DOHH2 (cell line): ENCODE data around the gene P2RY4.
"Not testable (repeated sequence)": the region's sequence is repeated elsewhere in the genome, so short reads cannot be mapped to it uniquely, and the experiment has no call there.

Experiments used
- H3F3A ChIP-seq: fragments of 200-600 bp; sonication (generic), shearing (Covaris generic); 2 replicates; pipeline ENCODE4 v1.6.0; 2016; ENCODE audit warnings: antibody characterized with exemption, mild to moderate bottlenecking; ENCODE audit not compliant: control insufficient read depth, insufficient read depth
- H3K27ac ChIP-seq: fragments of 200-600 bp; sonication (generic); 2 replicates; pipeline ENCODE4 v1.5.1; 2014; ENCODE audit warnings: low read depth, mild to moderate bottlenecking, low read length, moderate library complexity
- H3K27me3 ChIP-seq: fragments of 200-600 bp; sonication (generic); 2 replicates; pipeline ENCODE4 v1.6.1; 2014; ENCODE audit warnings: mild to moderate bottlenecking, low read length, mixed read lengths; ENCODE audit not compliant: control insufficient read depth
- H3K36me3 ChIP-seq: fragments of 200-600 bp; sonication (generic); 2 replicates; pipeline ENCODE4 v1.6.1; 2014; ENCODE audit warnings: mild to moderate bottlenecking, low read length, moderate library complexity, mixed read lengths; ENCODE audit not compliant: control insufficient read depth
- H3K4me1 ChIP-seq: fragments of 200-600 bp; sonication (generic); 2 replicates; pipeline ENCODE4 v1.6.1; 2014; ENCODE audit warnings: mild to moderate bottlenecking, low read length, mixed read lengths; ENCODE audit not compliant: control insufficient read depth
- H3K4me2 ChIP-seq: fragments of 200-600 bp; sonication (generic); 2 replicates; pipeline ENCODE4 v1.6.0; 2014; ENCODE audit warnings: mild to moderate bottlenecking, low read length, moderate library complexity
- H3K4me3 ChIP-seq: fragments of 200-600 bp; sonication (generic); 2 replicates; pipeline ENCODE4 v1.5.1; 2014; ENCODE audit warnings: mild to moderate bottlenecking, low read length, mixed read lengths
- H3K79me2 ChIP-seq: fragments of 200-600 bp; sonication (generic); 2 replicates; pipeline ENCODE4 v1.6.1; 2014; ENCODE audit warnings: mild to moderate bottlenecking, low read length, mixed read lengths; ENCODE audit not compliant: control insufficient read depth
- H3K9me2 ChIP-seq: fragments of 200-600 bp; sonication (generic); replicated peaks from 2 replicates; pipeline ENCODE4 v1.6.1; 2014; ENCODE audit warnings: mild to moderate bottlenecking, low read length, mixed read lengths; ENCODE audit not compliant: control insufficient read depth
- H3K9me3 ChIP-seq: fragments of 200-600 bp; sonication (generic); 2 replicates; pipeline ENCODE4 v1.6.1; 2014; ENCODE audit warnings: antibody characterized with exemption, low read length, mixed read lengths; ENCODE audit not compliant: control insufficient read depth, insufficient read depth
- H4K20me1 ChIP-seq: fragments of 200-600 bp; sonication (generic); 2 replicates; pipeline ENCODE4 v1.6.0; 2014; ENCODE audit warnings: low read depth, mild to moderate bottlenecking, antibody characterized with exemption, low read length, moderate library complexity; ENCODE audit not compliant: control insufficient read depth, insufficient read depth
- CTCF ChIP-seq: fragments of 200-600 bp; sonication (generic); IDR thresholded peaks from one replicate; pipeline ENCODE4 v1.5.1; 2014; ENCODE audit warnings: antibody characterized with exemption, mild to moderate bottlenecking, low read depth, low read length; ENCODE audit not compliant: poor library complexity, severe bottlenecking
- EZH2phosphoT487 ChIP-seq: fragments of 200-600 bp; sonication (generic); IDR thresholded peaks from 2 replicates; pipeline ENCODE4 v1.6.1; 2017; ENCODE audit warnings: borderline replicate concordance, mild to moderate bottlenecking, antibody characterized with exemption, low read length, moderate library complexity, mixed read lengths

The P2RY4 gene

GRCh38 chrX:70244881-70245280 lies 15.1 kb downstream of the P2RY4 start:
- Histone ChIP-seq H3K4me1 (no peaks in the 10 kb centered on the region), H3K4me2 (no peak overlapping the region), H3K4me3 (no peak overlapping the region), H3K27ac (no peak overlapping the region), H3K79me2 (no peaks in the 10 kb centered on the region), H4K20me1 (no peaks in the 10 kb centered on the region), H3K27me3 (no peaks in the 10 kb centered on the region), H3F3A (no peaks in the 10 kb centered on the region), H3K36me3 (no peaks in the 10 kb centered on the region), H3K9me2 (no peaks in the 10 kb centered on the region), H3K9me3 (no peaks in the 10 kb centered on the region)
- TF ChIP-seq CTCF (no peak), EZH2phosphoT487 (no peak)

- H3K79me2 ChIP-seq, H4K20me1 ChIP-seq, H3K36me3 ChIP-seq, H3K27me3 ChIP-seq, H3K9me2 ChIP-seq, H3K4me1 ChIP-seq, H3K9me3 ChIP-seq, H3K27ac ChIP-seq, H3K4me3 ChIP-seq, H3F3A ChIP-seq, H3K4me2 ChIP-seq: not testable (repeated sequence)
These were observed 16.4 kb downstream of the P2RY4 start for GRCh38 chrX:70243601-70244000.

- H3K9me2 ChIP-seq: no peaks in the 10 kb centered on the region
- no peak overlapping the region for H3K27ac ChIP-seq
- H3K79me2 ChIP-seq: no peaks in the 10 kb centered on the region
- H3K9me3 ChIP-seq: no peaks in the 10 kb centered on the region
- no peaks in the 10 kb centered on the region for H3K4me1 ChIP-seq
- H3F3A ChIP-seq: no peaks in the 10 kb centered on the region
- H3K27me3 ChIP-seq: no peaks in the 10 kb centered on the region
- no peak overlapping the region for H3K4me3 ChIP-seq
- H4K20me1 ChIP-seq: no peaks in the 10 kb centered on the region
- H3K36me3 ChIP-seq: no peaks in the 10 kb centered on the region
- TF ChIP-seq EZH2phosphoT487 (no peak), CTCF (no peak)
- H3K4me2 ChIP-seq: no peak overlapping the region
These were observed 18.5 kb downstream of the P2RY4 start for GRCh38 chrX:70241501-70241900.

GRCh38 chrX:70240751-70241150 lies 19.3 kb downstream of the P2RY4 start:
- no peaks in the 10 kb centered on the region for H3K79me2 ChIP-seq
- H3K36me3 ChIP-seq: no peaks in the 10 kb centered on the region
- H4K20me1 ChIP-seq: no peaks in the 10 kb centered on the region
- H3K4me2 ChIP-seq: no peak overlapping the region
- no peaks in the 10 kb centered on the region for H3F3A ChIP-seq
- no peak overlapping the region for H3K4me3 ChIP-seq
- no peak for TF ChIP-seq EZH2phosphoT487
- TF ChIP-seq CTCF: no peak
- no peaks in the 10 kb centered on the region for H3K9me2 ChIP-seq
- H3K9me3 ChIP-seq: no peaks in the 10 kb centered on the region
- H3K4me1 ChIP-seq: no peaks in the 10 kb centered on the region
- no peaks in the 10 kb centered on the region for H3K27me3 ChIP-seq
- H3K27ac ChIP-seq: no peak overlapping the region
